ENCODE results near the gene OPALIN. TPM values are rescaled to one million over a fixed set of nuclear protein-coding genes. Genes with fewer than 3 reads are reported as not detected.

OPALIN gene
- total and polyA plus RNA-seq, 9 of the 15 experiments (the other 6 are each of a cell fraction or from before 2014, with no cell fraction given) = not detected

- Histone ChIP-seq H3K27me3 (ENCODE audit: control insufficient read depth in 2 of 2, insufficient read depth in 2 of 2, low read length in 2 of 2) (peaks cover 0 to 6% of the 10 kb centered on the region in 2 experiments; a peak in 2 of 5 replicates), H3K79me2 (ENCODE audit: control insufficient read depth, insufficient read depth, low read length) (no peaks in the 10 kb centered on the region), H3K36me3 (ENCODE audit: control insufficient read depth, insufficient read depth, low read length) (no peaks in the 10 kb centered on the region), H3K9me1 (ENCODE audit: control insufficient read depth, insufficient read depth, low read length) (no peaks in the 10 kb centered on the region), H3K4me1 (replicated peaks in 1 of 2; ENCODE audit: control insufficient read depth in 2 of 2, insufficient read depth in 2 of 2, low read length in 2 of 2) (no peaks in the 10 kb centered on the region), H3K9me3 (replicated peaks; ENCODE audit: control insufficient read depth, insufficient read depth, low read depth, low read length) (no peaks in the 10 kb centered on the region), H4K20me1 (replicated peaks; ENCODE audit: control insufficient read depth, insufficient read depth, low read length) (no peaks in the 10 kb centered on the region), H3K4me2 (ENCODE audit: insufficient read depth, low read length) (no peak overlapping the region), H3K27ac (ENCODE audit: extremely low read depth, low read depth, low read length) (no peak overlapping the region), H3K9ac (ENCODE audit: insufficient read depth in 1 of 2, low read depth in 2 of 2, low read length in 2 of 2) (no peak overlapping the region), H3K4me3 (no peak overlapping the region), H2AFZ (ENCODE audit: low read depth, low read length) (no peak overlapping the region)
- CTCF ChIA-PET (ENCODE audit: low intra/inter-chr PET ratio) = no interaction called here
- no TSS peak for BruUV-seq (replicated peaks)
- FAIRE-seq = no peak
- no peak for TF ChIP-seq KDM5B (IDR thresholded peaks at IDR 0.05; ENCODE audit: insufficient replicate concordance, low read depth, low read length)
- no peak for TF ChIP-seq HDGF (IDR thresholded peaks at IDR 0.05)
- 6% methylated on average over 8 of the region's 8 CpGs for WGBS (ENCODE audit: insufficient coverage, low coverage, missing lambda C conversion rate)
- in situ Hi-C loops (cut with MboI) = no loop called here
- POLR2A ChIA-PET = interaction anchor here (1.1 kb wide), 1 partner anchor 11 kb away, joined by 7 read pairs; no protein-coding TSS in a partner anchor
- intact Hi-C loops (cut with micrococcal nuclease) = no loop called here
- ATAC-seq = no peak
- DNase-seq (ENCODE audit: extremely low read depth in 1 of 4, low spot score in 3 of 4) = no peak
These were observed 52.3 kb downstream of the OPALIN start for GRCh38 chr10:96306516-96306915.

DNA sequence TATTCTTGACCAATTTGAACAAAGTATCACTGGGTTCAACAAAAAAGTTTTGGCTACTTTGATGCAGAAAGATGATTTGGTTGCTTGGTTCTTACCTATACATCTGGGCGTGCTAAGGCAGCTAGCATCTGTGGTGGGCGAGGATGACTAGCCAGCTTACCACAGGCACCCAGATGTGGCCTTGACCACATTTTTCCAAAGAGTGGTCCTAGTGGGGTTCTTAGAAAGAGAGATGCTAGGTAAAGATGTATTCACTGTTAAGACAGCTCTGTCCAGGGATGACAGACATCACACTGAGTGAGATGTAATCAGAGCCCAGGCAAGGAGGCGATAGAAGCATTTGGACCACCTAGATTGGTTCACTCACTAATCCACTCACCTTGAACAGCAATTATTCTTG, 53.8 kb downstream of the OPALIN start:
- FAIRE-seq = no peak

More for the DNA sequence above, 53.8 kb downstream of the OPALIN start:
- H2AFZ ChIP-seq (ENCODE audit: low read depth, low read length) = no peak overlapping the region
- no peak overlapping the region for H3K4me2 ChIP-seq (ENCODE audit: insufficient read depth, low read length)
- ChIA-PET POLR2A (no interaction called here), CTCF (ENCODE audit: low intra/inter-chr PET ratio) (no interaction called here)
- peaks cover 0 to 8% of the 10 kb centered on the region in 2 experiments; a peak in 4 of 5 replicates for H3K27me3 ChIP-seq (ENCODE audit: control insufficient read depth in 2 of 2, insufficient read depth in 2 of 2, low read length in 2 of 2)
- no peak overlapping the region for H3K4me3 ChIP-seq
- H4K20me1 ChIP-seq (replicated peaks; ENCODE audit: control insufficient read depth, insufficient read depth, low read length) = no peaks in the 10 kb centered on the region
- in situ Hi-C loops (cut with MboI) = no loop called here
- no peaks in the 10 kb centered on the region for H3K4me1 ChIP-seq (replicated peaks in 1 of 2; ENCODE audit: control insufficient read depth in 2 of 2, insufficient read depth in 2 of 2, low read length in 2 of 2)
- no peak overlapping the region for H3K9ac ChIP-seq (ENCODE audit: insufficient read depth in 1 of 2, low read depth in 2 of 2, low read length in 2 of 2)
- no TSS peak for BruUV-seq (replicated peaks)
- no peaks in the 10 kb centered on the region for H3K9me3 ChIP-seq (replicated peaks; ENCODE audit: control insufficient read depth, insufficient read depth, low read depth, low read length)
- no peaks in the 10 kb centered on the region for H3K9me1 ChIP-seq (ENCODE audit: control insufficient read depth, insufficient read depth, low read length)
- H3K36me3 ChIP-seq (ENCODE audit: control insufficient read depth, insufficient read depth, low read length) = no peaks in the 10 kb centered on the region
- H3K27ac ChIP-seq (ENCODE audit: extremely low read depth, low read depth, low read length) = no peak overlapping the region
- TF ChIP-seq KDM5B (IDR thresholded peaks at IDR 0.05; ENCODE audit: insufficient replicate concordance, low read depth, low read length) = no peak
- TF ChIP-seq BRF2 (IDR thresholded peaks at IDR 0.05; ENCODE audit: borderline replicate concordance, insufficient read depth, insufficient read length) = no peak
- TF ChIP-seq MED1 (CRISPR knock-in tag; IDR thresholded peaks at IDR 0.05; ENCODE audit: borderline replicate concordance) = no peak
- no peaks in the 10 kb centered on the region for H3K79me2 ChIP-seq (ENCODE audit: control insufficient read depth, insufficient read depth, low read length)
- DNase-seq (ENCODE audit: extremely low read depth in 1 of 4, low spot score in 3 of 4) = no peak
- no peak for ATAC-seq
- 0% methylated on average over 3 of the region's 3 CpGs for WGBS (ENCODE audit: insufficient coverage, low coverage, missing lambda C conversion rate)
- intact Hi-C loops (cut with micrococcal nuclease) = no loop called here

All from K562 (cell line).